H1 (cell line): ENCODE results near the gene TM9SF1. TPM values are rescaled to one million over a fixed set of nuclear protein-coding genes. Genes with fewer than 3 reads are reported as not detected.

Experiments
- HDAC2 ChIP-seq, 2 experiments: fragments of 300-600 bp in 1 of 2; sonication (generic) in 1 of 2; IDR thresholded peaks; 2 replicates each; pipeline ENCODE4 v1.6.1; 2011 to 2012; ENCODE audit warnings: low read depth in 2 of 2, low read length in 2 of 2, mild to moderate bottlenecking in 2 of 2, moderate library complexity in 2 of 2, borderline replicate concordance in 1 of 2, inconsistent platforms in 1 of 2
- KDM4A ChIP-seq: IDR thresholded peaks from one replicate; pipeline ENCODE4 v1.7.1; 2012; ENCODE audit warnings: low read depth, mild to moderate bottlenecking, moderate library complexity, low read length, inconsistent platforms; ENCODE audit not compliant: severe bottlenecking
- RAD21 ChIP-seq, 2 experiments: IDR thresholded peaks in 1 of 2; conservative IDR thresholded peaks in 1 of 2; 2 replicates each; pipeline ENCODE4 v1.6.1; 2011; ENCODE audit warnings: low read depth in 2 of 2, low read length in 2 of 2, improper control_type of control experiment in 1 of 2, inconsistent platforms in 1 of 2, mild to moderate bottlenecking in 1 of 2, moderate library complexity in 1 of 2
- SIN3A ChIP-seq, 2 experiments: IDR thresholded peaks in 1 of 2; conservative IDR thresholded peaks in 1 of 2; 2 replicates each; pipeline ENCODE4 v1.6.1; 2011 to 2012; ENCODE audit warnings: low read length in 2 of 2, improper control_type of control experiment in 1 of 2, low read depth in 1 of 2, mild to moderate bottlenecking in 1 of 2
- TAF1 ChIP-seq: IDR thresholded peaks from 2 replicates; pipeline ENCODE4 v1.6.1; 2011; ENCODE audit warnings: mild to moderate bottlenecking, low read depth, low read length
- TEAD4 ChIP-seq: IDR thresholded peaks from 2 replicates; pipeline ENCODE4 v1.6.1; 2012; ENCODE audit warnings: low read depth, low read length, inconsistent platforms, mixed read lengths
- polyA plus RNA-seq, 7 experiments: library from polyadenylated mRNA; depleted of rRNA in 3 of 7; stranded (reverse) in 5 of 7; unstranded in 2 of 7; fragments of >200 nt in 5 of 7; fragments of 200-250 nt in 2 of 7; gene quantifications; 1 replicate in 5 of 7; 2 replicates in 1 of 7; 4 replicates in 1 of 7; pipeline versions ENCODE4 v1.2.1 to v1.2.3, GENCODE V29; 2011 to 2013; ENCODE audit warnings: missing spikeins in 2 of 7, mixed read lengths in 2 of 7
- total RNA-seq: library from RNA; stranded (reverse); fragmentation: NEBNext Ultra II Directional; extraction: Animal tissue kit (Norgen Biotek cat#: 25700); gene quantifications from 2 replicates; pipeline ENCODE4 v1.2.1, GENCODE V29; 2021

TM9SF1 gene
- total and polyA plus RNA-seq, 2 of the 8 experiments (the other 6 are each of a cell fraction or from before 2014, with no cell fraction given): 22.2 to 29.2 TPM

GRCh38 chr14:24177041-24177825 lies 18.0 kb downstream of the TM9SF1 start (continued):
- TF ChIP-seq TAF1 (no peak), SIN3A (conservative IDR thresholded peaks at IDR 0.05 in 1 of 2, IDR thresholded peaks at IDR 0.05 in 1 of 2; ENCODE audit: low read depth in 1 of 2, low read length in 2 of 2) (no peak), RAD21 (IDR thresholded peaks at IDR 0.05 in 1 of 2, conservative IDR thresholded peaks at IDR 0.05 in 1 of 2; ENCODE audit: low read depth in 2 of 2, low read length in 2 of 2) (no peak), KDM4A (no peak), HDAC2 (IDR thresholded peaks at IDR 0.05; ENCODE audit: borderline replicate concordance in 1 of 2, low read depth in 2 of 2, low read length in 2 of 2) (no peak), TEAD4 (no peak)
